OCI-LY7 (cell line): ENCODE data around the gene AFG1L. TPM values are rescaled to one million over a fixed set of nuclear protein-coding genes. Genes with fewer than 3 reads are reported as not detected.

Source experiments
- BruUV-seq: library from RNA; stranded (reverse); fragments of 400-500 nt; replicated peaks from 2 replicates; lab custom pipeline; 2021; lab: Mats Ljungman, UMichigan
- CTCF ChIA-PET: fragments of 300-600 bp; sonication (Branson Sonifier 250); formaldehyde crosslinking; loops from one replicate; lab custom pipeline; 2022; ENCODE audit warnings: antibody characterized with exemption; ENCODE audit not compliant: unreplicated experiment; lab: Charles Lee
- POLR2A ChIA-PET: fragments of 300-600 bp; sonication (Branson Sonifier 250); formaldehyde crosslinking; loops from one replicate; lab custom pipeline; 2022; ENCODE audit warnings: antibody characterized with exemption; lab: Charles Lee
- DNase-seq: peaks from one replicate; pipeline ENCODE4 v3.0.0-alpha.2; 2015; ENCODE audit warnings: low spot score
- H2AFZ ChIP-seq: fragments of 200-600 bp; sonication (generic), shearing (Covaris generic); 2 replicates; pipeline ENCODE4 v1.6.1; 2014; ENCODE audit warnings: mild to moderate bottlenecking, antibody characterized with exemption, low read length, moderate library complexity
- H3K27ac ChIP-seq: fragments of 200-600 bp; sonication (generic); 2 replicates; pipeline ENCODE4 v1.5.1; 2014; ENCODE audit warnings: mixed run types, low read depth, mild to moderate bottlenecking, moderate library complexity, low read length, inconsistent platforms; ENCODE audit not compliant: poor library complexity, severe bottlenecking
- H3K36me3 ChIP-seq: fragments of 200-600 bp; sonication (generic); 2 replicates; pipeline ENCODE4 v1.6.1; 2014; ENCODE audit warnings: mild to moderate bottlenecking, antibody characterized with exemption, low read length, moderate library complexity, mixed read lengths; ENCODE audit not compliant: insufficient read depth
- H3K4me1 ChIP-seq: fragments of 200-600 bp; sonication (generic); 2 replicates; pipeline ENCODE4 v1.5.1; 2014; ENCODE audit warnings: mild to moderate bottlenecking, low read length; ENCODE audit not compliant: insufficient read depth, poor library complexity, severe bottlenecking
- H3K4me2 ChIP-seq: fragments of 200-600 bp; sonication (generic); 2 replicates; pipeline ENCODE4 v1.6.1; 2014; ENCODE audit warnings: mild to moderate bottlenecking, low read length
- H3K4me3 ChIP-seq: fragments of 200-600 bp; sonication (generic); 2 replicates; pipeline ENCODE4 v1.5.1; 2014; ENCODE audit warnings: mild to moderate bottlenecking, low read depth, low read length; ENCODE audit not compliant: poor library complexity, severe bottlenecking
- H3K79me2 ChIP-seq: fragments of 200-600 bp; sonication (generic); 2 replicates; pipeline ENCODE4 v1.6.1; 2016; ENCODE audit warnings: low read depth, mild to moderate bottlenecking, low read length, moderate library complexity, mixed read lengths; ENCODE audit not compliant: insufficient read depth
- H3K9me2 ChIP-seq: fragments of 200-600 bp; sonication (generic); 2 replicates; pipeline ENCODE4 v1.6.1; 2016; ENCODE audit warnings: mild to moderate bottlenecking, low read length, mixed read lengths; ENCODE audit not compliant: insufficient read depth
- H3K9me3 ChIP-seq: fragments of 200-600 bp; sonication (generic); 2 replicates; pipeline ENCODE4 v1.6.1; 2014; ENCODE audit warnings: mild to moderate bottlenecking, mixed run types, low read length, mixed read lengths
- H4K20me1 ChIP-seq: fragments of 200-600 bp; sonication (generic); 2 replicates; pipeline ENCODE4 v1.6.1; 2014; ENCODE audit warnings: mild to moderate bottlenecking, antibody characterized with exemption, low read length, moderate library complexity, mixed read lengths; ENCODE audit not compliant: insufficient read depth
- EZH2phosphoT487 ChIP-seq: fragments of 200-600 bp; sonication (generic); IDR thresholded peaks from 2 replicates; pipeline ENCODE4 v1.6.1; 2018; ENCODE audit warnings: low read depth, borderline replicate concordance, mild to moderate bottlenecking, mixed run types, antibody characterized with exemption, low read length, moderate library complexity, mixed read lengths
- intact Hi-C: fragments of 100-400 bp; cut with micrococcal nuclease; formaldehyde crosslinking; loops from one replicate; pipeline ENCODE4 v1.10.0; 2022; ENCODE audit not compliant: unreplicated experiment
- total RNA-seq, 2 experiments: library from RNA; depleted of rRNA in 1 of 2; stranded (reverse); fragments of >200 nt in 1 of 2; shearing (Covaris generic) in 1 of 2; gene quantifications; 2 replicates each; pipeline ENCODE4 v1.2.3, GENCODE V29; 2014 to 2022
- TF ChIP-seq, protein P1 (sequence below): fragments of 200-600 bp; sonication (generic); conservative IDR thresholded peaks from 2 replicates; pipeline ENCODE4 v1.5.1; 2014; ENCODE audit warnings: mild to moderate bottlenecking, antibody characterized with exemption, low read length, moderate library complexity, mixed read lengths

AFG1L gene
- total RNA-seq, 2 experiments from 2014 or later: 8.9 to 9.0 TPM

DNA sequence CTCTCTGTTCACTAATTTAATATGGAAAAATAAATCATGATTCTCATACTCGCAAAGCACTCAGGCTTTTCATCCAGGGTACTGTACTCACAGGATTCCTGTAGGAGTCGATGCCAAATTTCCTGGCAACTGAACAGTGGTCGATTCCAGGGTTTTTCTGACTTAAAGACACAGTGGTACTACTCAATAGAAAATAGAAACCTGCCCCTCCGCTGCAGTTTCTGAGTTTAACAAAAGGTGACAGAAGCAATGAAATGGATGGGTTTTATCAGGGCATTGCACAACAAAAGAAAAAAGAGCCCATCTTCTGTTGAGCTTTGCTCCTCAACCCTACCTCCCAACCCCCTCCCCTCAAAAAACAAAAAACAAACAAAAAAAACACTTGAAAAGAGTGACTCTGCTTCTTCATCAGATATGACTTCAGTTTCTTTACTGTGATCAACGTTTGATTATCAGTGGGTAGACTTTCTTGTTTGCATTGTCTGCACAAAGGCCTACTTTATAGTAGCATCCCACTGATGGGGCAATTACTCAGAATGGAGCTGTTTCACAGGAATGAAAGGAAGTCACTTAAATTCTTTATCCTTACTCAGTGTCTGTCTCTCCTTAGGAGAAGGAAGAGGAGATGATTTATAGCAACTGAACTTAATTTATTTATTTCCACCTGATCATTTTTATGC is 169.7 kb downstream of the AFG1L start:
- no peak for DNase-seq
- ChIA-PET POLR2A (interaction anchor here (0.7 to 1.0 kb wide), 3 partner anchors 9 to 1346 kb away, joined by 4 to 5 read pairs (median 4); no protein-coding TSS in a partner anchor), CTCF (no interaction called here)
- no peaks in the 10 kb centered on the region for H3K36me3 ChIP-seq
- BruUV-seq: no TSS peak
- H2AFZ ChIP-seq: peak overlapping the region; percentile 12; the same call in 1 of the 2 replicates
- H4K20me1 ChIP-seq: no peaks in the 10 kb centered on the region
- H3K4me3 ChIP-seq: no peak overlapping the region
- TF ChIP-seq, protein P1, sequence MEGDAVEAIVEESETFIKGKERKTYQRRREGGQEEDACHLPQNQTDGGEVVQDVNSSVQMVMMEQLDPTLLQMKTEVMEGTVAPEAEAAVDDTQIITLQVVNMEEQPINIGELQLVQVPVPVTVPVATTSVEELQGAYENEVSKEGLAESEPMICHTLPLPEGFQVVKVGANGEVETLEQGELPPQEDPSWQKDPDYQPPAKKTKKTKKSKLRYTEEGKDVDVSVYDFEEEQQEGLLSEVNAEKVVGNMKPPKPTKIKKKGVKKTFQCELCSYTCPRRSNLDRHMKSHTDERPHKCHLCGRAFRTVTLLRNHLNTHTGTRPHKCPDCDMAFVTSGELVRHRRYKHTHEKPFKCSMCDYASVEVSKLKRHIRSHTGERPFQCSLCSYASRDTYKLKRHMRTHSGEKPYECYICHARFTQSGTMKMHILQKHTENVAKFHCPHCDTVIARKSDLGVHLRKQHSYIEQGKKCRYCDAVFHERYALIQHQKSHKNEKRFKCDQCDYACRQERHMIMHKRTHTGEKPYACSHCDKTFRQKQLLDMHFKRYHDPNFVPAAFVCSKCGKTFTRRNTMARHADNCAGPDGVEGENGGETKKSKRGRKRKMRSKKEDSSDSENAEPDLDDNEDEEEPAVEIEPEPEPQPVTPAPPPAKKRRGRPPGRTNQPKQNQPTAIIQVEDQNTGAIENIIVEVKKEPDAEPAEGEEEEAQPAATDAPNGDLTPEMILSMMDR: no peak
- TF ChIP-seq EZH2phosphoT487: no peak
- intact Hi-C loops: no loop called here
- no peaks in the 10 kb centered on the region for H3K79me2 ChIP-seq
- H3K9me2 ChIP-seq: no peaks in the 10 kb centered on the region
- H3K27ac ChIP-seq: no peak overlapping the region
- H3K9me3 ChIP-seq: no peaks in the 10 kb centered on the region
- H3K4me2 ChIP-seq: no peak overlapping the region
- H3K4me1 ChIP-seq: peaks cover 11% of the 10 kb centered on the region

DNA sequence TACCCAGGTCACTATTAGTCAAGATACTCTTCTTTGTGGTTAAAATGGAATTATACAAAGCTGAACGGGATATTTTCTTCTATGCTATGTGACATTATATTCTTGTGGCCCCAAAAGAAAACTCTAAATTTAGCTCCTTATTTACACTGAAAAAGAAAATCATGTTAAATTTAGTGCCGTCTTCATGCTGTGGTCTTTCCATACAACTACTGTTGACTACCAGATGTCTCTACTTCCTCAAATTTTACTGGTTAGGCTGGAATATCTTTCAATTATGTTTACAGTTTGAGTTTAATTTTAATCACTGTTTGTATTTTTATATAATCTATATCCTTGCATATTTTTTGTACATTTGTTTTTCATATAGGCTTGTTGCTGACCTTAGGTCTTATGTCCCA is 170.2 kb downstream of the AFG1L start:
- H3K27ac ChIP-seq: no peak overlapping the region
- H3K36me3 ChIP-seq: no peaks in the 10 kb centered on the region
- no peak overlapping the region for H3K4me3 ChIP-seq
- H3K4me1 ChIP-seq: peaks cover 11% of the 10 kb centered on the region
- H2AFZ ChIP-seq: peak overlapping the region; percentile 12; the same call in 1 of the 2 replicates
- H3K79me2 ChIP-seq: no peaks in the 10 kb centered on the region
- TF ChIP-seq, protein P1: no peak
- no peak for TF ChIP-seq EZH2phosphoT487
- intact Hi-C loops: no loop called here
- BruUV-seq: no TSS peak
- H3K4me2 ChIP-seq: no peak overlapping the region
- DNase-seq: no peak
- ChIA-PET POLR2A (interaction anchor here (0.7 to 1.0 kb wide), 3 partner anchors 9 to 1347 kb away, joined by 4 to 5 read pairs (median 4); no protein-coding TSS in a partner anchor), CTCF (no interaction called here)
- H3K9me3 ChIP-seq: no peaks in the 10 kb centered on the region
- H4K20me1 ChIP-seq: no peaks in the 10 kb centered on the region
- no peaks in the 10 kb centered on the region for H3K9me2 ChIP-seq

DNA sequence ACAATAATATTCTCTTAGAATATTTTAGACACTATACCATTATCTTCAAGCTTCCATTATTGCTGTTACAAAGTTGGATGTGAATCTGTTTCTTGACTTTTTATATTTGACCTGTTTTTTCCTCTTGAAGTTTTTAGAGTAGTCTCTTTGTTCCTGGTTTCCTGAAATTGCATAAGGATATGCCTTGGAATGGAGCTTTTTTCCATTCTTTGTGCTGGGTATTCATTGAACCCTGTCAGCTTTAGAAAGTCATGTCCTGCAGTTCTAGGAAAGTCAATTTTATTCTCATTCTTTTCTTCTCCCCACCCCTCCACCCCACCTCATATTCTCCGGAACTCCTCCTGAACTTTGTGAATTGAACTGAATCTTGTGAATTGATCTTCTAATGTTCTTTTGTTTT is 173.5 kb downstream of the AFG1L start:
- H3K9me3 ChIP-seq: no peaks in the 10 kb centered on the region
- intact Hi-C loops: no loop called here
- CTCF ChIA-PET: no interaction called here
- TF ChIP-seq, protein P1: no peak
- no peak for TF ChIP-seq EZH2phosphoT487
- H4K20me1 ChIP-seq: no peaks in the 10 kb centered on the region; the same call in 1 of the 2 replicates
- H3K36me3 ChIP-seq: no peaks in the 10 kb centered on the region
- no peaks in the 10 kb centered on the region for H3K79me2 ChIP-seq
- H3K9me2 ChIP-seq: no peaks in the 10 kb centered on the region
- no peak overlapping the region for H2AFZ ChIP-seq
- H3K4me1 ChIP-seq: peaks cover 11% of the 10 kb centered on the region
- DNase-seq: no peak
- no peak overlapping the region for H3K4me3 ChIP-seq
- POLR2A ChIA-PET: interaction anchor here (0.6 to 0.7 kb wide), 4 partner anchors 10 to 371 kb away, joined by 3 to 6 read pairs (median 4); no protein-coding TSS in a partner anchor
- BruUV-seq: no TSS peak
- H3K4me2 ChIP-seq: no peak overlapping the region
- no peak overlapping the region for H3K27ac ChIP-seq
